Right atrium auricular region (tissue), 2 donors: ENCODE results near the gene LGMN. TPM values are rescaled to one million over a fixed set of nuclear protein-coding genes. Genes with fewer than 3 reads are reported as not detected.

Experiments
- DNase-seq: peaks from one replicate; pipeline ENCODE4 v3.0.0-alpha.2; 2019; ENCODE audit warnings: low spot score
- H3K27ac ChIP-seq, 2 donors: fragments of 200-600 bp; sonication (generic); 1 replicate in 1 of 2; 2 replicates in 1 of 2; pipeline ENCODE4 v1.5.1; 2016 to 2019
- H3K27me3 ChIP-seq, 2 donors: fragments of 200-600 bp; sonication (generic); one replicate each; pipeline versions ENCODE4 v1.5.1 to v1.6.0; 2017 to 2019
- H3K36me3 ChIP-seq: fragments of 200-600 bp; sonication (generic); one replicate; pipeline ENCODE4 v1.5.1; 2016
- H3K4me1 ChIP-seq, 2 donors: fragments of 200-600 bp; sonication (generic); one replicate each; pipeline versions ENCODE4 v1.5.1 to v1.6.0; 2017 to 2019
- H3K4me3 ChIP-seq, 2 donors: fragments of 200-600 bp; sonication (generic); 1 replicate in 1 of 2; 2 replicates in 1 of 2; pipeline ENCODE4 v1.5.1; 2017 to 2019; ENCODE audit warnings: mild to moderate bottlenecking in 1 of 2, moderate library complexity in 1 of 2
- H3K9me3 ChIP-seq, 2 donors: fragments of 200-600 bp; sonication (generic); one replicate each; pipeline ENCODE4 v1.5.1; 2019
- total RNA-seq, 2 donors: library from RNA; depleted of rRNA; stranded (reverse); fragments of >200 nt; gene quantifications; one replicate each; pipeline ENCODE4 v1.1.0, GENCODE V29; 2016
- TF ChIP-seq, protein P1 (sequence below), 2 donors: fragments of 200-600 bp; sonication (generic); IDR thresholded peaks; one replicate each; pipeline ENCODE4 v1.5.1; 2019; ENCODE audit warnings: antibody characterized with exemption in 2 of 2

Gene LGMN
- total RNA-seq, 2 donors from 2014 or later: 65.6 to 109 TPM

DNA sequence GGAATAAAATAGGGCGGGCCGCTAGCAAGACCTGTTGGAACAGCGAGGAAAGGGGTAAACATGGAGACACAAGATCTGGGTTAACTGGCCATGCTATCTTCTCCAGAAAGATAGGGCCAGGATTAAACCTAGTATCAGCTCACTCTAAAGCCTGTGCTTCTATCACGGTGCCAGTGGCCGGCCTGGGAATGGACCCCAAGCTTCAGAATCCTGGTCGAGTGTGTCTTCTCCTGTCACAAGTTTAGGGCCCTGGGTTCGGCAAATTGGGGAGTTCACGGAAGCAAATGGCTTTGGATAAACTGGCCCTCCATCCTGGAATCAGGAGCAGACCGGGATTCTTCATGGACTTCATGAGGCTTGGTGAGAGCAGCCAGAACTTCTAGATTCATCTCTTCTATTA, 82.2 kb downstream of the LGMN start:
- H3K4me1 ChIP-seq: no peaks in the 10 kb centered on the region
- no peak overlapping the region for H3K4me3 ChIP-seq
- no peaks in the 10 kb centered on the region for H3K9me3 ChIP-seq
- peaks cover 10% of the 10 kb centered on the region for H3K36me3 ChIP-seq
- peak overlapping the region; percentile 9 to 48 for H3K27ac ChIP-seq
- DNase-seq: no peak
- no peaks in the 10 kb centered on the region for H3K27me3 ChIP-seq
- TF ChIP-seq, protein P1, sequence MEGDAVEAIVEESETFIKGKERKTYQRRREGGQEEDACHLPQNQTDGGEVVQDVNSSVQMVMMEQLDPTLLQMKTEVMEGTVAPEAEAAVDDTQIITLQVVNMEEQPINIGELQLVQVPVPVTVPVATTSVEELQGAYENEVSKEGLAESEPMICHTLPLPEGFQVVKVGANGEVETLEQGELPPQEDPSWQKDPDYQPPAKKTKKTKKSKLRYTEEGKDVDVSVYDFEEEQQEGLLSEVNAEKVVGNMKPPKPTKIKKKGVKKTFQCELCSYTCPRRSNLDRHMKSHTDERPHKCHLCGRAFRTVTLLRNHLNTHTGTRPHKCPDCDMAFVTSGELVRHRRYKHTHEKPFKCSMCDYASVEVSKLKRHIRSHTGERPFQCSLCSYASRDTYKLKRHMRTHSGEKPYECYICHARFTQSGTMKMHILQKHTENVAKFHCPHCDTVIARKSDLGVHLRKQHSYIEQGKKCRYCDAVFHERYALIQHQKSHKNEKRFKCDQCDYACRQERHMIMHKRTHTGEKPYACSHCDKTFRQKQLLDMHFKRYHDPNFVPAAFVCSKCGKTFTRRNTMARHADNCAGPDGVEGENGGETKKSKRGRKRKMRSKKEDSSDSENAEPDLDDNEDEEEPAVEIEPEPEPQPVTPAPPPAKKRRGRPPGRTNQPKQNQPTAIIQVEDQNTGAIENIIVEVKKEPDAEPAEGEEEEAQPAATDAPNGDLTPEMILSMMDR (IDR thresholded peaks at IDR 0.05): no peak

DNA sequence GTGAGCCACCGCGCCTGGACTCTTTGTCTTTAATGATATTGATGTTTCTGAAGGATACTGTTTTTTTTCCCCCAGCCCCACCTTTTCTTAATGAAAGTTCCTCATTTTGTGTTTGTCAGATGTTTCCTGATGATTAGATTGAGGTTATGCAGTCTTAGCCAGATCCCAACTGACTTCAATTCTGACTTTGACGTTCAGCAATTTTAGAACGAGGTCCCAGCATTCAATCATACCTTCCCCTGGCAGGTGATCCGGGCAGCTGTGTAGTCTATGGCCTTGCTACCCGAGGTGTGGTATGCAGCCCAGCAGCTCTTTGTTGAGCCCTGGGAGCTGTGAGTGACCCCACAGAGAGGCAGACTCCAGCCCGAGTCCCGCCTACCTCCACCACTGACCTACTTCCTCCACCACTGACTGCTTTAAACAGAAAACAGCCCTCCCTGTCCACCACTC, 82.7 kb downstream of the LGMN start:
- peak overlapping the region; percentile 9 to 48 for H3K27ac ChIP-seq
- no peaks in the 10 kb centered on the region for H3K4me1 ChIP-seq
- no peaks in the 10 kb centered on the region for H3K9me3 ChIP-seq
- H3K4me3 ChIP-seq: no peak overlapping the region
- no peaks in the 10 kb centered on the region for H3K27me3 ChIP-seq
- no peak for DNase-seq
- H3K36me3 ChIP-seq: peaks cover 15% of the 10 kb centered on the region
- TF ChIP-seq, protein P1 (IDR thresholded peaks at IDR 0.05): no peak

DNA sequence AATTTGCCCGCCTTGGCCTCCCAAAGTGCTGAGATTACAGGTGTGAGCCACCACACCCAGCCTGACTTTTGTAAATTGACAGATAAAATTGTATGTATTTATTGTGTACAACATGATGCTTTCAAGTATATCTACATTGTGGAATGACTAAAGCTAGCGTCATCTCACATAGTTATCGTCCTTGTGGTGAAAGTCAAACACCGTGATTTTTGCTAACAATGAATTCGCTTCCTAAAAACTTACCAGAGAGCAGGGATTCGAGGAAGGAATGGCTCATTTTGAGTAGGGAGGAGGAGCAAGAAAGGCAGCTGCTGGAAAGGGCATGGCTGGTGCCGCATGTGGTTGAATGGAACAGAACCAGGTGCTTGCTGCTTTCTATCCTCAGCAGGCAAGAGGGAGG, 85.4 kb downstream of the LGMN start:
- Histone ChIP-seq H3K27me3 (no peaks in the 10 kb centered on the region), H3K27ac (no peak overlapping the region), H3K4me1 (peaks cover 0 to 8% of the 10 kb centered on the region in 2 donors), H3K4me3 (no peak overlapping the region), H3K36me3 (peaks cover 24% of the 10 kb centered on the region), H3K9me3 (no peaks in the 10 kb centered on the region)
- TF ChIP-seq, protein P1 (IDR thresholded peaks at IDR 0.05): no peak
- DNase-seq: no peak

DNA sequence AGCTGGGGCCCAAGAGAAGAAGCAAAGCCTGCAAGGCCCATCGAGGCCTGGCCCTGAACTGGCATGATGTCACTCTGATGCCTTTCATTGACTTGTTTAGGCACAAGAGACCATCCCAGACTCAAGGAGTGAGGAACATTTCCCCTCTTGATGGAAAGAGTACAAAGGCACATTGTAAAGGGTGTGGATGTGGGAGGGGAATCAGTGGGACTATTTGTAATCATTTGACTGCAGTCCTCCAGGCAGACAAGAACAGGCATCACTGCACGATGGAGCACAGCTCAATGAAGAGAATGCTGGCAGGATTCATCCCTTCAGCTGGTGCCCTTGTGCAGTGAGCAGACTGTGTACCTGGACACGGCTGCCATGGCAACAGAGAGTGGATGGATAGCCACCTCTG, 87.9 kb downstream of the LGMN start:
- Histone ChIP-seq H3K27ac (peak overlapping the region; percentile 49 to 68), H3K4me3 (no peak overlapping the region), H3K27me3 (no peaks in the 10 kb centered on the region), H3K9me3 (no peaks in the 10 kb centered on the region), H3K4me1 (peaks cover 0 to 19% of the 10 kb centered on the region in 2 donors), H3K36me3 (peaks cover 14% of the 10 kb centered on the region)
- TF ChIP-seq, protein P1 (IDR thresholded peaks at IDR 0.05): no peak
- no peak for DNase-seq

DNA sequence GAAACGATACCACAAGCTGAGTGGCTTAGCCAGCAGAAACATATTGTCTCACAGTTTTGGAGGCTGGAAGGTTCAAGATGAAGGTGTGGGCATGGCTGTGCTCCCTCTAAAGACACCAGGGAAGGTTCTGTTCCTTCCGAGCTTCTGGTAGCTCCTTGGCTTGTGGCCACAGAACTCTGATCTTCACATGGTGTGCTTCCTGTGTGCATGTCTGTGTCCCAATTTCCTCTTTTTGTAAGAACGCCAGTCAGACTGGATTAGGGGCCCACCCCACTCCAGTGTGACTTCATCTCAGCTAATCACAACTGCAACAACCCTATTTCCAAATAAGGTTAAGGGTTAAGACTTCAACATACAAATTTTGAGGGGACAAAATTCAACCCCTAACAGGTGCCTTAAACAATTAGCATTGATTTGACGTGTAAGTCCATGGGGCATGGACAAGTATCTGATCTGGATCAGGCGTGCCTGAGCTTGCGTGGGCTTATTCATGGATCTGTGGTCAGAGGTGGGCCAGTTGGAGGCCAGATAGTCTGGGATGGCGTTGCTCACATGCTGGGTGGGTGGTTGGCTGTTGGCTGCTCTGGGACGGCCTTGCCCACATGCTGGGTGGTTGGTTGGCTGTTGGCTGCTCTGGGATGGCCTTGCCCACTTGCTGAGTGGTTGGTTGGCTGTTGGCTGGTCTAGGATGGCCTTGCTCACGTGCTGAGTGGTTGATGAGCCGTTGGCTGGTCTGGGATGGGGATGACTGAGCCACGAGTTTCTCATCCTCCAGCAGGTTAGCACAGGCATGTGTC, 88.5 kb downstream of the LGMN start:
- TF ChIP-seq, protein P1 (IDR thresholded peaks at IDR 0.05): no peak

More for the DNA sequence above, 88.5 kb downstream of the LGMN start:
- Histone ChIP-seq H3K27ac (peak overlapping the region; percentile 58 to 72), H3K4me1 (peaks cover 0 to 19% of the 10 kb centered on the region in 2 donors), H3K4me3 (no peak overlapping the region), H3K36me3 (peaks cover 14% of the 10 kb centered on the region), H3K27me3 (no peaks in the 10 kb centered on the region), H3K9me3 (no peaks in the 10 kb centered on the region)
- DNase-seq: peak; percentile 75
